Measurements from ENCODE around the gene CYP27C1.

GRCh38 chr2:127160676-127161075, 59.4 kb downstream of the CYP27C1 start:
- TF ChIP-seq EP300 (IDR thresholded peaks at IDR 0.05; ENCODE audit: low read depth), result no peak
- TF ChIP-seq CTCF (IDR thresholded peaks at IDR 0.05), result no peak
- TF ChIP-seq POLR2A (IDR thresholded peaks at IDR 0.05), result no peak
